Mesothelial cell of epicardium (in vitro differentiated cells): ENCODE measurements around the gene RAD51B. TPM values are rescaled to one million over a fixed set of nuclear protein-coding genes. Genes with fewer than 3 reads are reported as not detected.

ENCODE experiments used
- DNase-seq, 2 experiments: peaks; one replicate each; pipeline ENCODE4 v3.0.0; 2021; ENCODE audit warnings: low spot score in 2 of 2; ENCODE audit not compliant: unreplicated experiment in 2 of 2
- H3K27ac Mint-ChIP-seq: 2 replicates; pipeline ENCODE4 v1.8.0; 2021; ENCODE audit warnings: mixed read lengths
- H3K27me3 Mint-ChIP-seq: 2 replicates; pipeline ENCODE4 v1.8.0; 2021; ENCODE audit warnings: low read depth, mixed read lengths
- H3K36me3 Mint-ChIP-seq: 2 replicates; pipeline ENCODE4 v1.8.0; 2021; ENCODE audit warnings: mixed read lengths
- H3K4me1 Mint-ChIP-seq: 2 replicates; pipeline ENCODE4 v1.8.0; 2021; ENCODE audit warnings: mixed read lengths
- H3K4me3 Mint-ChIP-seq: 2 replicates; pipeline ENCODE4 v1.8.0; 2021; ENCODE audit warnings: mild to moderate bottlenecking, moderate library complexity, mixed read lengths
- H3K9me3 Mint-ChIP-seq: 2 replicates; pipeline ENCODE4 v1.8.0; 2021; ENCODE audit warnings: mixed read lengths
- CTCF ChIP-seq: fragments of 200-600 bp; sonication (generic); IDR thresholded peaks from one replicate; pipeline ENCODE4 v1.5.0; 2021; ENCODE audit warnings: antibody characterized with exemption; ENCODE audit not compliant: unreplicated experiment
- total RNA-seq: library from RNA; stranded (reverse); gene quantifications from 3 replicates; pipeline ENCODE4 v1.2.1, GENCODE V29; 2021

Gene RAD51B
- total RNA-seq, 1 donor from 2014 or later, result 34.7 TPM

DNA sequence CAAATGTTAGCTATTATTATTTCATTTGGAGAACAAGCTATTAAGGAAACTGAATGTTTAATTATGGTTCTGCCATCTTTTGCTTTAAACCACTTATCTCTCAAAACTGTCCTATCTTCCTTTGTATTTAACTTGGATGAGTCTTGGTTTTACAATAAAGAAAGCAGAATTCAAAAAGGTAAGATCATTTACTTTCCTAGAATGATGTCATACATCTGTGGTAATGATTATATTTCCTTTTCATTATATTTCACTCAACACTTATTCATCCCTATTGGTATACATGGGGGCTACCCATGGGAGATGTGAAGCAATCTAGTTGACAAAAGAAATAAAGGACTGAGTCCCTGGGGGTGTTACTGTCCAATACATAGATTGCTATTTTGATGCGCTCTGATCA is 516.6 kb downstream of the RAD51B start:
- Mint-ChIP-seq H3K4me1 (peaks cover 30% of the 10 kb centered on the region), H3K27ac (no peak overlapping the region), H3K4me3 (no peak overlapping the region), H3K9me3 (no peaks in the 10 kb centered on the region), H3K27me3 (no peaks in the 10 kb centered on the region), H3K36me3 (no peaks in the 10 kb centered on the region)
- TF ChIP-seq CTCF, result no peak
- no peak for DNase-seq

GRCh38 chr14:68337279-68337678 is 517.7 kb downstream of the RAD51B start:
- H3K4me1 Mint-ChIP-seq, result peaks cover 21% of the 10 kb centered on the region
- H3K36me3 Mint-ChIP-seq, result no peaks in the 10 kb centered on the region
- no peaks in the 10 kb centered on the region for H3K9me3 Mint-ChIP-seq
- no peak for DNase-seq
- no peak for TF ChIP-seq CTCF
- no peaks in the 10 kb centered on the region for H3K27me3 Mint-ChIP-seq
- H3K27ac Mint-ChIP-seq, result no peak overlapping the region
- no peak overlapping the region for H3K4me3 Mint-ChIP-seq

DNA sequence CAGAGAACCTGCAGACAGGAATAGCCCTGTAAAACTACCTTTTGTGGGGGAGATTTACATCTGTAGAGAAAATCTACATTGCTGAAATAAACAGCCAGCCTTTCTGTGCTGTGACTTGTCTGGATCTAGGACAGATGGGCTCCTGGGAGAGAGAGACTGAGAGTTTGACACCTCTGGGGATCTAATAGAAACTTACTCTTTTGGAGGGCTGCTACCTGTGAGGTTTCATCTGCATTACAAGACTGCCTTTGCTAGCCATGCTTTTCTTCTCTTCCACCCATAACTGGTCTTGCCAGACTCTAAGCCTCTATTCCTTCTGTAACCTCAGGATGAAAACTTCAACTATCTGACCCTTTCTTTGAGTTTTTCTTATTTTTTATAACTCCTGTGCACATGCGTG is 520.7 kb downstream of the RAD51B start:
- no peak for TF ChIP-seq CTCF
- Mint-ChIP-seq H3K4me3 (no peak overlapping the region), H3K27me3 (no peaks in the 10 kb centered on the region), H3K4me1 (peaks cover 13% of the 10 kb centered on the region), H3K27ac (no peak overlapping the region), H3K36me3 (peaks cover 4% of the 10 kb centered on the region), H3K9me3 (peaks cover 4% of the 10 kb centered on the region)
- no peak for DNase-seq

DNA sequence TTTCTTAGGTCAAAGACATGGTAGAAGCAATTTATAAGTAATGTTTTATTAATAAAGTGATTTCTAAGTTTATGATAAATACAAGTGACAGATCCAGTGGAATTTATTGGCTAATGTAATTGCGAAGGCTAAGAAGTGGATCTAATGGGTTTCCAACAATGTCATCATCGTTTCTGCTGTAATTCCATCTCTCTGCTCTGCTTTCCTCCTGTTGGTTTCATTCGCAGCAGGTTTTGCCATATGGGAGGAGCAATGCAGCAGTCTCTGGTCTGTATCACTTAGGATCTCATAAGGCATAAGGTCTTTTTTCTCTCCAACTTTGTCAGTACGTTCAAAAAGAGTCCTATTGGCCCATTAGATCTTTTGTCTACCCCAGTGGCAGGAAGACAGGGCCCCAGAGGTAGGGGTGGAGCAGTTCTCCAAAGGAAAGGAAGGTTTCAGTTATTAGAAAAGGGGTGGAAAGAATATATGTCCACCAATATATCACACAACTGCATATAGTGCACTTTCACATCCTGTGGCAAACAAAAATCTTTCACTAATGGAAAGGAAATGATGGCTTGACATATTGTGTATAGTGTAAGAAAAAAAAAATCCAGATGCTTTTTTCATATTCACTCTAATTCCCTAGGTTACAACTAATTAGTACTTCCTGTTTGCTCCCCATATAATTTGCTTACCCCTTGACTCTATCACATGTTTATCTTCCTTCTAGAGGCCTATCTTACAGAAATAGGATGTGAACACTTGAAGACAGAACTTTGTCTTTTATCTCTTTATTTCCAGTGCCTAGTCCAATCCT is 522.0 kb downstream of the RAD51B start:
- Mint-ChIP-seq H3K27me3 (no peaks in the 10 kb centered on the region), H3K27ac (no peak overlapping the region), H3K36me3 (peaks cover 8% of the 10 kb centered on the region), H3K9me3 (peaks cover 8% of the 10 kb centered on the region), H3K4me3 (no peak overlapping the region), H3K4me1 (peaks cover 15% of the 10 kb centered on the region)
- no peak for DNase-seq
- no peak for TF ChIP-seq CTCF

- DNase-seq, result no peak
- H3K9me3 Mint-ChIP-seq, result peaks cover 13% of the 10 kb centered on the region
- H3K4me3 Mint-ChIP-seq, result no peak overlapping the region
- peaks cover 19% of the 10 kb centered on the region for H3K4me1 Mint-ChIP-seq
- H3K36me3 Mint-ChIP-seq, result peaks cover 13% of the 10 kb centered on the region
- H3K27me3 Mint-ChIP-seq, result no peaks in the 10 kb centered on the region
- H3K27ac Mint-ChIP-seq, result peak overlapping the region; percentile 27
- no peak for TF ChIP-seq CTCF
Measured at GRCh38 chr14:68342216-68342763, 522.7 kb downstream of the RAD51B start.
